ENCODE results near the gene MGMT. TPM values are rescaled to one million over a fixed set of nuclear protein-coding genes. Genes with fewer than 3 reads are reported as not detected.

MGMT gene
- total RNA-seq, 1 experiment from 2014 or later = 21.2 TPM

GRCh38 chr10:129517680-129518057 lies 50.6 kb downstream of the MGMT start:
- no peaks in the 10 kb centered on the region for H3K4me1 ChIP-seq (replicated peaks; ENCODE audit: insufficient read depth)
- H3F3A ChIP-seq (ENCODE audit: insufficient read depth, low read depth) = no peaks in the 10 kb centered on the region
- no peak overlapping the region for H3K4me3 ChIP-seq
- H3K9me3 ChIP-seq (ENCODE audit: insufficient read depth, low read depth) = no peaks in the 10 kb centered on the region
- H3K9me2 ChIP-seq (ENCODE audit: insufficient read depth) = no peaks in the 10 kb centered on the region
- no peak for DNase-seq
- no peaks in the 10 kb centered on the region for H3K36me3 ChIP-seq (ENCODE audit: low read depth)
- no peaks in the 10 kb centered on the region for H3K79me2 ChIP-seq (ENCODE audit: low read depth)
- no TSS peak for BruUV-seq (replicated peaks)
- CTCF ChIA-PET = no interaction called here
- H4K20me1 ChIP-seq (ENCODE audit: insufficient read depth) = no peaks in the 10 kb centered on the region
- H3K27me3 ChIP-seq (ENCODE audit: insufficient read depth, low read depth) = no peaks in the 10 kb centered on the region
- TF ChIP-seq EZH2 (IDR thresholded peaks at IDR 0.05; ENCODE audit: low read depth) (no peak), CTCF (conservative IDR thresholded peaks at IDR 0.05) (no peak)
- H3K4me2 ChIP-seq = no peak overlapping the region
- no peak overlapping the region for H2AFZ ChIP-seq
- POLR2A ChIA-PET (ENCODE audit: unreplicated experiment) = no interaction called here
- no peak overlapping the region for H3K27ac ChIP-seq
- intact Hi-C loops (cut with micrococcal nuclease; ENCODE audit: unreplicated experiment) = no loop called here

GRCh38 chr10:129518793-129519192 lies 51.8 kb downstream of the MGMT start:
- Histone ChIP-seq H3F3A (ENCODE audit: insufficient read depth, low read depth) (no peaks in the 10 kb centered on the region), H3K4me3 (no peak overlapping the region), H3K4me2 (no peak overlapping the region), H3K4me1 (replicated peaks; ENCODE audit: insufficient read depth) (no peaks in the 10 kb centered on the region), H4K20me1 (ENCODE audit: insufficient read depth) (no peaks in the 10 kb centered on the region), H3K27ac (no peak overlapping the region), H3K27me3 (ENCODE audit: insufficient read depth, low read depth) (no peaks in the 10 kb centered on the region), H2AFZ (no peak overlapping the region), H3K9me2 (ENCODE audit: insufficient read depth) (no peaks in the 10 kb centered on the region), H3K36me3 (ENCODE audit: low read depth) (no peaks in the 10 kb centered on the region), H3K79me2 (ENCODE audit: low read depth) (no peaks in the 10 kb centered on the region), H3K9me3 (ENCODE audit: insufficient read depth, low read depth) (no peaks in the 10 kb centered on the region)
- no TSS peak for BruUV-seq (replicated peaks)
- intact Hi-C loops (cut with micrococcal nuclease; ENCODE audit: unreplicated experiment) = no loop called here
- ChIA-PET POLR2A (ENCODE audit: unreplicated experiment) (no interaction called here), CTCF (no interaction called here)
- TF ChIP-seq CTCF (conservative IDR thresholded peaks at IDR 0.05) = no peak
- no peak for TF ChIP-seq EZH2 (IDR thresholded peaks at IDR 0.05; ENCODE audit: low read depth)
- no peak for DNase-seq

- ChIA-PET CTCF (no interaction called here), POLR2A (ENCODE audit: unreplicated experiment) (no interaction called here)
- no peak for DNase-seq
- intact Hi-C loops (cut with micrococcal nuclease; ENCODE audit: unreplicated experiment) = no loop called here
- Histone ChIP-seq H3K36me3 (ENCODE audit: low read depth) (no peaks in the 10 kb centered on the region), H3K4me3 (no peak overlapping the region), H3K27ac (no peak overlapping the region), H3K4me1 (replicated peaks; ENCODE audit: insufficient read depth) (no peaks in the 10 kb centered on the region), H3K27me3 (ENCODE audit: insufficient read depth, low read depth) (no peaks in the 10 kb centered on the region), H3K9me3 (ENCODE audit: insufficient read depth, low read depth) (no peaks in the 10 kb centered on the region), H3K9me2 (ENCODE audit: insufficient read depth) (no peaks in the 10 kb centered on the region), H3F3A (ENCODE audit: insufficient read depth, low read depth) (no peaks in the 10 kb centered on the region), H3K79me2 (ENCODE audit: low read depth) (no peaks in the 10 kb centered on the region), H4K20me1 (ENCODE audit: insufficient read depth) (no peaks in the 10 kb centered on the region), H2AFZ (no peak overlapping the region), H3K4me2 (no peak overlapping the region)
- no peak for TF ChIP-seq EZH2 (IDR thresholded peaks at IDR 0.05; ENCODE audit: low read depth)
- TF ChIP-seq CTCF (conservative IDR thresholded peaks at IDR 0.05) = no peak
- BruUV-seq (replicated peaks) = no TSS peak
These were observed 53.5 kb downstream of the MGMT start for GRCh38 chr10:129520440-129521080.

Measured in PC-9 (cell line).